GM15510 (cell line): ENCODE measurements around the gene PEX7.

Source experiments
- POLR2A ChIP-seq: IDR thresholded peaks from 3 replicates; pipeline ENCODE4 v1.6.1; 2011; ENCODE audit warnings: borderline replicate concordance; ENCODE audit not compliant: insufficient read length; ENCODE audit errors: extremely low read depth

PEX7 gene

GRCh38 chr6:136786658-136787057, 35.7 kb upstream of the PEX7 start:
- no peak for TF ChIP-seq POLR2A

GRCh38 chr6:136787726-136788068, 34.7 kb upstream of the PEX7 start:
- TF ChIP-seq POLR2A, result no peak

- no peak for TF ChIP-seq POLR2A
These were observed 34.1 kb upstream of the PEX7 start for GRCh38 chr6:136788069-136788902.

- no peak for TF ChIP-seq POLR2A
These were observed 31.7 kb upstream of the PEX7 start for GRCh38 chr6:136790411-136791295.

- peak; percentile 76 for TF ChIP-seq POLR2A
These were observed 30.9 kb upstream of the PEX7 start for GRCh38 chr6:136791296-136792094.

- TF ChIP-seq POLR2A, result no peak
These were observed 30.3 kb upstream of the PEX7 start for GRCh38 chr6:136792095-136792409.

GRCh38 chr6:136792410-136793262, 29.8 kb upstream of the PEX7 start, which contains the start of gene MAP3K5:
Gene MAP3K5 (minus strand): TSS chr6:136792477. CDS start chr6:136792157, 320 bp downstream.
- peak; percentile 53 for TF ChIP-seq POLR2A

GRCh38 chr6:136793363-136793762, 29.0 kb upstream of the PEX7 start:
- no peak for TF ChIP-seq POLR2A

- no peak for TF ChIP-seq POLR2A
These were observed 27.0 kb upstream of the PEX7 start for GRCh38 chr6:136795386-136795785.

GRCh38 chr6:136795996-136796395, 26.4 kb upstream of the PEX7 start:
- TF ChIP-seq POLR2A, result no peak

- no peak for TF ChIP-seq POLR2A
These were observed 24.3 kb upstream of the PEX7 start for GRCh38 chr6:136798044-136798443.

GRCh38 chr6:136801581-136801980, 20.8 kb upstream of the PEX7 start:
- TF ChIP-seq POLR2A, result no peak

GRCh38 chr6:136803608-136804007, 18.8 kb upstream of the PEX7 start:
- no peak for TF ChIP-seq POLR2A
